T-helper 9 cell (primary cell): Measurements from ENCODE around the gene SLC16A5.
"Not testable (repeated sequence)": the region's sequence is repeated elsewhere in the genome, so short reads cannot be mapped to it uniquely, and the experiment has no call there.

ENCODE experiments used
- DNase-seq: peaks from one replicate; pipeline ENCODE4 v3.0.0-alpha.2; 2020

SLC16A5 gene

DNA sequence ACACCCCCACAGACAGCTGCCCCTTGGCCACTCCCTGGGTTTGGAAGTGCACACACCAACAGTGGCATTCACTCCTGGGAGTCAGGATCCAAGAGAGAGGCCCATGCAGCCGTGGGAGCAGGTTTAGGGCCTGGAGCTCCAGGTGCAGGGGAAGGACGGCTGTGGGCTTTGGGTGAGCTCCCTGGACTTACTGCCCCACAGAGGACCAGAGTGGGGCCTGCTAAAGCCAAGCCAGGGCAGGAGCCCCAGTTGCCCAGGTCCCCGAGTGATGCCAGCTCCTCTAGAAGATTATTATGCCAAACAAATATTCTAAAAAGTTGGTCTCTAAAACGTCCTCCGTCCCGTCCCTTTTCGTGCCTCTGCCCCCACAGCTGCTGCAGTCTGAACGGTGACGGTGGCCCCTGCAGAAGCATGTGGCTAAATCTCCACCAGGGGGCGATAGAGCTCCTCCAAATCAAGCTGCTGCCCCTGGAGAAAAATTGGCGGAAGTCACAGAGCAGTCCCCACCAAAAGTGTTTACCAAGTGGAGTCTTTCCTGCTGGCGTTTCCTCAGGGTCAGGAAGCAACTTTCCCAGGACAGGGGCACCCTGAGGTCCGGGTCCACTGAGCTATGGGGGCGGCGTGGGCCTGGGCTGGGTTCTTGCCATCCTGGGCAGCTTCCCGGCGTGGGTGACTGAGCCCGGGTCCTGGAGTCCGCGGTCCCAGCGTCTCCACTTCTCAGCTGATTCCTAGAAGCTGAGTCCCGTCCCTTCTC is 26.2 kb downstream of the SLC16A5 start:
- peak; percentile 89 for DNase-seq

- DNase-seq: no peak
Measured at GRCh38 chr17:75114552-75115314, 27.0 kb downstream of the SLC16A5 start.

DNA sequence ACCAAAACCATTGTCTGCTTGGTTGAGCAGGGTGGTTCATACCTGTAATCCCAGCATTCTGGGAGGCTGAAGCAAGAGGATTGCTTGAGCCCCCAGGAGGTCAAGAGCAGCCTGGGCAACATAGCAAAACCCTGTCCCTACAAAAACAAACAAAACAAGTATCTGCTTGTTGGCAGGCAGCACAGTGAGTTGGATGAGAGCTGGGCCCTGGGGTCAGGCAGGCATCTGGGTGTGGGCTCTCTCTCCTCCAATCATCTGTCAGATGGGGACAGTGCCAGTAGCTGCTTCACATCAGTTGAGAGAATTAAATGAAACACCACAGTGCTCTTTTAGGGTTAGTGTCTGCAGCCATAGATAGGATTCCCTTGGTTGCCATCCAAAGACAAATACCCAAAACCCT is 27.8 kb downstream of the SLC16A5 start:
- no peak for DNase-seq

DNA sequence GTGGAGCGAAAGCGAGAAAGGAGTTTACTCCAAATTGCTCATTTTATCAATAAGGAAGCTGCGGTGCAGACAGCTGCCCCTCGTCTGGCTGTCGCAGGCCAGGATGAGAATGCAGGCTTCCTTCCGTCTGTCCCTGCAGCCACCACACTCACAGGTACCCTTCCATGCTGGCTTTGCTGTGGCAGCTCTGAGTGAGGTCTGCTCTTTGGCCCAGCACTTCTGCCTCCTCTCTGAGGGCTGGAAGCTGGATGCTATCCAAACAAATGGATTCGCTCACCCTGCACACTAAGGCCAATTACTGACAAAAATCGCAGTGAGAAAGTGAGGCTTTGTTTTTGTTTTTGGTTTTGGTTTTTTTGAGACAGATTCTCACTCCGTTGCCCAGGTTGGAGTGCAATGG is 29.0 kb downstream of the SLC16A5 start:
- no peak for DNase-seq

GRCh38 chr17:75118307-75118706 is 30.6 kb downstream of the SLC16A5 start:
- DNase-seq: no peak

DNA sequence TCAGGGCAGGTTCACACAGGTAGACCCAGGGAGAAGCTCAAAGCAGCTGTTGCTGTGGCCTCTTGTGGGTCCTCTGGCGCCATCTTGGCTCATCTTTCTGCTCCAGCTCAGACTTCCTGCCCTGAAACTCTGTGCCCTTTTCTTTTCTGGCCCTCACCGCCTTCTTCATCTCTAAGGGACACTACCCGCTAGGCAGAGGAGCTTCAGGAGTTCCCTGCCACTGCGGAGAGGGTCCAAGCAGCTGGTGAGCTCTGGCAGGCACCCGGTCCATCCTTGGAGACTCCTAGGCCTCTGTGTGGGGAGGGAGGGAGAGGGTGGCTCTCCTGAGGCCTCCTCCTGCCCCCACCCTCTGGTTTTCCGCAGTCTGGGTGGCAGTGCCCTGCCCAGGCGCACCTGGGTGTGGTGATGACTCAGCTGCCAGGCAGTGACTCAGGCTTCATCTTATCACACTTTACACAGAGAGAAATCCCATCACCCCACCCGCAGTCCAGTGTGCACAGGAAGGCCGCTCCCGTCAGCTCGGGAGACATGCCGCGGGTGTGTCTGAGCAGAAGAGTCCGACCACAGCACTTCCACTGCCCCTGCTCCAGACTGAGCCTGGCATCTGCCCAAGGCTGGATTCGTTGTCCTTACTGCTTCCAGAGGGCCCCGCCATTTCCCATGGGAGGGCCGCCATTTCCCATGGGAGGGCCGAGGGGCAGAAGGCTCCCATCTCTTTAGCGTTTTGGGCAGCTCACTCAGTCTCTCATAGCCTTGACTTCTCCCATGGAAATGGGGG is 36.5 kb downstream of the SLC16A5 start:
- DNase-seq: peak; percentile 37

DNA sequence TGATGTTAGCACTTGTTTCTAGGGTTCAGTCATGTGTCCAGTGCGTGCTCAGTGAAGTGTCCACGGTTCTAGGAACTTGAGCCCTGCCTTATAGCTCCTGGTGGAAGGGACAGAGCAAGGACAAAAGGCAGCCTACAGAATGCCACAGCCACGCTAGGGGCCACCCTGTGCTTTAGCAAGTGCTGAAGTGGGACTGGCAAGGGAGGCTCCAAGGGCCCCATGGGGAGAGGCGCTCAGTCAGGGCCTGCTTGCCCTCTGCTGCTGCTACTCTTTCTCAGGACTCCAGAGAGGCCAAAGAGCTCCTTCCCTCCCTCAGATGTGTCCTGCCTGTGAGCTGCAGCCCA is 37.0 kb downstream of the SLC16A5 start:
- no peak for DNase-seq

DNA sequence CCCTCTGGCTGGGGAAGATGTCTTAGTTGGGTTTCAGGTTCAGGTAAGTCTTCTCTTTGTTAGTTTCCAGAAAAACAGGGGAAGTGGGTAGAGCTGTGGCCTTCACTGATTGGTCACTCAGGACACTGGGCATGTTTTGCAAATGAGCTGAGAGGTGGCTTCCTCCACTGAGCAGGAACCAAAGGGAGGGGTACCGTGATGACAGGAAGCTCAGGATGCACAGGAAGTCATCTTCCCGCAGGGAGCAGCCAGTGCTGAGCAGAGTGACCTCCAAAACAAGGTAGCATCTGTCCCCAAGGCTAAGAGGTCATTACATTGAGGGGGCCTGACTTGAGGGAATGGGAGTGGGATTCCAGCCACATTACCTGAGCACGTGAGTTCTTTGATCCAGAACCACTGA is 38.2 kb downstream of the SLC16A5 start:
- DNase-seq: no peak

DNA sequence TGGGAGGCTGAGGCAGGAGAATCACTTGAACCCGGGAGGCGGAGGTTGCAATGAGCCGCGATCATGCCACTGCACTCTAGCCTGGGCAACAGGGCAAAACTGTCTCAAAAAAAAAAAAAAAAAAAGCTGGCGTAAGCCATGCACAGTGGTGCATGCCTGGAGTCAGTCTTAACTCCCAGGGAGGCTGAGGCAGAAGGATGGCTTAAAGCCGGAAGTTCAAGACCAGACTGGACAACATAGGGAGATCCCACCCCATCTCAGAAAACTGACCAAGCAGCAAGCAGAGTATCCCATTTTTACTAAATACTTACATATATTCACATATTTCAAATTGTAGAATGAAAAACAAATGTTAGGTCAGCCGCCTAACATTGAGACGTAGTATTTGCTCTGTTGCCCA is 39.2 kb downstream of the SLC16A5 start:
- no peak for DNase-seq

GRCh38 chr17:75127936-75128335 is 40.2 kb downstream of the SLC16A5 start:
- not testable (repeated sequence) for DNase-seq

GRCh38 chr17:75128694-75129505 is 41.1 kb downstream of the SLC16A5 start:
- no peak for DNase-seq

DNA sequence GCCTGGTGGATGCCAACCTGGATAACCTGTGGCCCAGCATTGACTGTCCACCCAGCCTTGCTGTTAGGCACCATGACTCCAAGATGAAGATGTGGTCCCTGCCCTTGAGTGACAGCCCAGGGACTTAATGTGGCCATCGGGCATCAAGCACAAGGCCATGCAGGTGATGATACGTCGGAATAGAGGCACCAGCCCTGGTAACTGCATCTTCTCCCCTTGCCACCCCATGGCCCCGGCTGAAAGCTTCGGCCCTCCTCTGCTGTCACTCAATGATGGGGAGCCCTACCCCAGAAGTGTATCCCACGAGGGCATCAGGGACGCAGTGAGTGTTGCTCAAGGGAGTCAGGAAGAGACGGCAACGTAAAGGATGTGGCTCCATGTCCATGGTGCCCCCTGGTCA is 41.8 kb downstream of the SLC16A5 start:
- no peak for DNase-seq

- no peak for DNase-seq
Measured at GRCh38 chr17:75130059-75130631, 42.4 kb downstream of the SLC16A5 start.

GRCh38 chr17:75130632-75131277 is 43.0 kb downstream of the SLC16A5 start:
- peak; percentile 31 for DNase-seq

DNA sequence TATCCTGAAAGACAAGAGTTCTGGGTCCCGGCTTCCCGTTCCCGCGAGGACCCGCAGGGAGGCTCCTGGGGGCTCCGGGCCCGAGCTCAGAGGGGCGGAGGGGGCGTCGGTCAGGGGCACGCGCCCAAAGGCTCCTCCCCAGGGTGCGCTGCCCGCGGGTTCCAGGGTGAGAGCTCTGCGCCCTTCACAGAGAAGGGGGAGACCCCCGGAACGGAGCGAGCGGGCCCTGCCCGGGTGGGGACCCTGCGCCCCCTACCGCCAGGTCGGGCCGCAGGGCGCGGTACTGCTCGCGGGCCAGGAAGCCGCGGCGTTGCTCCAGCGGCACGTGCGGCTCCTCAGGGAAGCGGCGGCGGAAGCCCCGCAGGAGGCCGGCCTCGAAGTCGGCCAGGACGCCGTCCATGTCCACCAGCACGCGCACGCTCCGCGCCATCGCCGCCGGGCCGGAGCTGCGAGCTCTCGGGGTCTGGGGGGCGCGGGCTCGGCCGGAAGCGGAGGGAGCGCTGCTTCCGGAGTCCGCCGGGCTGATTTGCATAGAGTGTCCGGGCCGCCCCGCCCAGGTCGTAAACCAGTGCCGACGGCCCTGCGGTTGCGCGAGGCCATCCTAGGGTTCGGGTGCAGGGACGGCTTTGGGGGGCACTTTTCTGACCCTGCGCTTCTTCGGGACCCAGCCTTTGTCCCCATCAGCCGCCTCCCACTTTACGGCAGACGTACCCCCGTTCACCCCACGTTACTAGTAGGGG is 43.7 kb downstream of the SLC16A5 start, which contains the start of gene NT5C:
Gene NT5C, minus strand, starts transcription at position 465 of the 740 bp plus-strand sequence. Its CDS starts 35 bp downstream, at position 430.
- DNase-seq: peak; percentile 47

- DNase-seq: not testable (repeated sequence)
Measured at GRCh38 chr17:75132018-75133000, 44.6 kb downstream of the SLC16A5 start.

GRCh38 chr17:75133001-75133400 is 45.2 kb downstream of the SLC16A5 start:
- no peak for DNase-seq

DNA sequence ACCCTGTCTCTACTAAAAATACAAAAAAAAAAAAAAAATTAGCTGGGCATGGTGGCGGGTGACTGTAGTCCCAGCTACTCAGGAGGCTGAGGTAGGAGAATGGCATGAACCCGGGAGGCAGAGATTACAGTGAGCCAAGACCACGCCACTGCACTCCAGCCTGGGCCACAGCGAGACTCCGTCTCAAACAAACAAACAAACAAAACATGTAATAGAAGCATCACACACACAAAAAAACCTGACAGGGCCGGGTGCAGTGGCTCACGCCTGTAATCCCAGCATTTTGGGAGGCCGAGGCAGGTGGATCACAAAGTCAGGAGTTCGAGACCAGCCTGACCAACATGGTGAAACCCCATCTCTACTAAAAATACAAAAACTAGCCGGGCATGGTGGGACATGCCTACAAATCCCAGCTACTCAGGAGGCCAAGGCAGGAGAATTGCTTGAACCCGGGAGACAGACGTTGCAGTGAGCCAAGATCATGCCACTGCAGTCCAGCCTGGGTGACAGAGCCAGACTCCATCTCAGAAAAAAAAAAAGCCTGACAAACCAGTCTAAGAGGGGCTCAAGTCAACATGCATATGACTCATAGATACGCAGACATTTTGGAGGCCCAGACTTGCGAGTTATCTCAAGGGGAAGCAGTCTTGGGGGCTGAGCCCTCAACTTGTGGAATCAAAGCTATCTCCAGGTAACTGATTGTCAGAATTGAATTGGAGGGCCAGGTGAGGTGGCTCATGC is 46.0 kb downstream of the SLC16A5 start:
- DNase-seq: not testable (repeated sequence)

DNA sequence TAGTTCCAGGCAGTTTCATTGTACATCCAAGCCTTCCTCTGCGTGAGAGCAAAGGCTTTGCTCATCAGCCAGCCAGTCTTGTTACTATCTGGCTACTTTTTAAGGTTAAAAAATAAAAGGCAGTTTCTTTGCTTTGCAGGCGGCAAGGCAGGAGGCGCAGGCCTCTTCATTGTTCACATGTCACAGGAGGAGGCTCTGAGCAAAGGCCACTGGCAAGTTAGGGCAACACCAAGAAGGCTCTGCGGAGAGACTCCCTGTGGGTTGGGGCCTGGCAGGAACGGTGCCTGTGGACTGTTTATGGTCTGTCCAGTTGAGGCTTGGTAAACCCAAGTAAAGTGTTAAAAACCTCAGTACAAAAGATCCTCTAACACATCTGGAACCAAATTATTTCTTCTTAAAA is 47.7 kb downstream of the SLC16A5 start:
- DNase-seq: no peak
